ENCODE measurements around the gene NOS1AP.

Gene NOS1AP

GRCh38 chr1:162224267-162224666, 154.8 kb downstream of the NOS1AP start:
- no peak for DNase-seq

GRCh38 chr1:162228586-162228985, 159.1 kb downstream of the NOS1AP start:
- no peak for DNase-seq

GRCh38 chr1:162229549-162229948, 160.1 kb downstream of the NOS1AP start:
- no peak for DNase-seq

- DNase-seq = no peak
Observed at GRCh38 chr1:162230096-162230495, 160.6 kb downstream of the NOS1AP start.

- no peak for DNase-seq
Observed at GRCh38 chr1:162230517-162230916, 161.0 kb downstream of the NOS1AP start.

GRCh38 chr1:162232034-162232711, 162.7 kb downstream of the NOS1AP start:
- no peak for DNase-seq

GRCh38 chr1:162233066-162233465, 163.6 kb downstream of the NOS1AP start:
- no peak for DNase-seq

GRCh38 chr1:162233937-162234336, 164.4 kb downstream of the NOS1AP start:
- no peak for DNase-seq

GRCh38 chr1:162234571-162234970, 165.1 kb downstream of the NOS1AP start:
- DNase-seq = no peak

- DNase-seq = no peak
Observed at GRCh38 chr1:162235241-162235800, 165.8 kb downstream of the NOS1AP start.

GRCh38 chr1:162236201-162236600, 166.7 kb downstream of the NOS1AP start:
- no peak for DNase-seq

- DNase-seq = no peak
Observed at GRCh38 chr1:162236618-162237017, 167.1 kb downstream of the NOS1AP start.

GRCh38 chr1:162240577-162240976, 171.1 kb downstream of the NOS1AP start:
- no peak for DNase-seq

GRCh38 chr1:162242804-162243203, 173.3 kb downstream of the NOS1AP start:
- no peak for DNase-seq

- no peak for DNase-seq
Observed at GRCh38 chr1:162248854-162249535, 179.5 kb downstream of the NOS1AP start.

- DNase-seq = no peak
Observed at GRCh38 chr1:162250004-162250730, 180.7 kb downstream of the NOS1AP start.

- no peak for DNase-seq
Observed at GRCh38 chr1:162251102-162251501, 181.6 kb downstream of the NOS1AP start.

- no peak for DNase-seq
Observed at GRCh38 chr1:162252214-162252613, 182.7 kb downstream of the NOS1AP start.

- DNase-seq = no peak
Observed at GRCh38 chr1:162253790-162254189, 184.3 kb downstream of the NOS1AP start.

- DNase-seq = no peak
Observed at GRCh38 chr1:162256287-162256686, 186.8 kb downstream of the NOS1AP start.

- DNase-seq = no peak
Observed at GRCh38 chr1:162258394-162258793, 188.9 kb downstream of the NOS1AP start.

GRCh38 chr1:162259894-162260455, 190.5 kb downstream of the NOS1AP start:
- no peak for DNase-seq

GRCh38 chr1:162264108-162264507, 194.6 kb downstream of the NOS1AP start:
- no peak for DNase-seq

Data from stimulated activated CD8-positive, alpha-beta memory T cell treated with anti-CD3 and anti-CD28 coated beads, Interleukin-4, amount 100 ng/mL, for 48 hours (primary cell).